ENCODE measurements around the gene PDZD8.

- no peak for TF ChIP-seq CTCF (IDR thresholded peaks at IDR 0.05)
- no peak for TF ChIP-seq EP300 (IDR thresholded peaks at IDR 0.05)
- TF ChIP-seq POLR2A (IDR thresholded peaks at IDR 0.05): no peak
These were observed 23.2 kb downstream of the PDZD8 start for GRCh38 chr10:117351996-117352395.
